Neural cell (in vitro differentiated cells): ENCODE results near the gene TENT4A. TPM values are rescaled to one million over a fixed set of nuclear protein-coding genes. Genes with fewer than 3 reads are reported as not detected.

Experiments
- H2AFZ ChIP-seq: fragments of 200-600, 300-800 bp; sonication (generic), shearing (Covaris generic); 2 replicates; pipeline ENCODE4 v1.6.0; 2014; ENCODE audit warnings: low read depth, mild to moderate bottlenecking, antibody characterized with exemption, low read length, moderate library complexity
- H3F3A ChIP-seq: fragments of 200-600 bp; shearing (Covaris generic); 2 replicates; pipeline ENCODE4 v1.6.1; 2016; ENCODE audit warnings: mild to moderate bottlenecking, moderate library complexity, mixed read lengths, antibody characterized with exemption, low read length; ENCODE audit not compliant: insufficient read depth, poor library complexity, severe bottlenecking
- H3K27ac ChIP-seq: fragments of 200-600, 300-800 bp; sonication (generic), shearing (Covaris generic); 2 replicates; pipeline ENCODE4 v1.5.1; 2014; ENCODE audit warnings: mild to moderate bottlenecking, low read length, moderate library complexity
- H3K27me3 ChIP-seq: fragments of 300-800, 200-600 bp; sonication (generic), shearing (Covaris generic); 2 replicates; pipeline ENCODE4 v1.6.0; 2014; ENCODE audit warnings: mild to moderate bottlenecking, low read depth, low read length, moderate library complexity; ENCODE audit not compliant: insufficient read depth
- H3K36me3 ChIP-seq: fragments of 300-800, 200-600 bp; sonication (generic), shearing (Covaris generic); 2 replicates; pipeline ENCODE4 v1.5.1; 2014; ENCODE audit warnings: mild to moderate bottlenecking, antibody characterized with exemption, low read length, moderate library complexity; ENCODE audit not compliant: insufficient read depth
- H3K4me2 ChIP-seq: fragments of 300-800, 200-600 bp; sonication (generic), shearing (Covaris generic); 2 replicates; pipeline ENCODE4 v1.6.0; 2014; ENCODE audit warnings: mild to moderate bottlenecking, low read length
- H3K4me3 ChIP-seq: fragments of 300-800, 200-600 bp; sonication (generic), shearing (Covaris generic); 2 replicates; pipeline ENCODE4 v1.5.1; 2014; ENCODE audit warnings: mild to moderate bottlenecking, low read length, moderate library complexity
- H3K79me2 ChIP-seq: fragments of 200-600 bp; shearing (Covaris generic); replicated peaks from 2 replicates; pipeline ENCODE4 v1.6.0; 2014; ENCODE audit warnings: mild to moderate bottlenecking, low read length, moderate library complexity; ENCODE audit not compliant: insufficient read depth
- H3K9ac ChIP-seq: fragments of 300-800, 200-600 bp; sonication (generic), shearing (Covaris generic); 2 replicates; pipeline ENCODE4 v1.6.1; 2016; ENCODE audit warnings: mild to moderate bottlenecking, low read length, mixed read lengths
- H3K9me2 ChIP-seq: fragments of 200-600 bp; shearing (Covaris generic); 2 replicates; pipeline ENCODE4 v1.6.1; 2016; ENCODE audit warnings: mild to moderate bottlenecking, low read length, mixed read lengths; ENCODE audit not compliant: insufficient read depth
- H3K9me3 ChIP-seq: fragments of 200-600, 300-800 bp; sonication (generic), shearing (Covaris generic); 2 replicates; pipeline ENCODE4 v1.6.1; 2016; ENCODE audit warnings: mild to moderate bottlenecking, mixed run types, low read length, moderate library complexity, mixed read lengths
- H4K20me1 ChIP-seq: fragments of 200-600 bp; shearing (Covaris generic); 2 replicates; pipeline ENCODE4 v1.6.1; 2016; ENCODE audit warnings: mild to moderate bottlenecking, mixed run types; ENCODE audit not compliant: insufficient read depth
- CTCF ChIP-seq: fragments of 450-650 bp; IDR thresholded peaks from 2 replicates; pipeline ENCODE4 v1.5.1; 2014; ENCODE audit warnings: antibody characterized with exemption, mild to moderate bottlenecking, moderate library complexity; ENCODE audit not compliant: poor library complexity, severe bottlenecking
- EP300 ChIP-seq: fragments of 450-650 bp; conservative IDR thresholded peaks from 2 replicates; pipeline ENCODE4 v1.6.1; 2014; ENCODE audit warnings: antibody characterized with exemption, mild to moderate bottlenecking, moderate library complexity; ENCODE audit not compliant: poor library complexity, severe bottlenecking
- EZH2 ChIP-seq: fragments of 200-600, 300-800 bp; shearing (Covaris generic), sonication (generic); IDR thresholded peaks from 2 replicates; pipeline ENCODE4 v1.6.1; 2014; ENCODE audit warnings: antibody characterized with exemption, low read length, borderline replicate concordance, mild to moderate bottlenecking; ENCODE audit not compliant: insufficient read depth, poor library complexity, severe bottlenecking
- MXI1 ChIP-seq: fragments of 450-650 bp; conservative IDR thresholded peaks from 2 replicates; pipeline ENCODE4 v1.6.1; 2014; ENCODE audit warnings: antibody characterized with exemption, mild to moderate bottlenecking; ENCODE audit not compliant: poor library complexity, severe bottlenecking
- POLR2AphosphoS5 ChIP-seq: IDR thresholded peaks from 2 replicates; pipeline ENCODE4 v1.6.1; 2012
- RAD21 ChIP-seq: fragments of 450-650 bp; conservative IDR thresholded peaks from 2 replicates; pipeline ENCODE4 v1.6.1; 2014; ENCODE audit warnings: antibody characterized with exemption, mild to moderate bottlenecking, moderate library complexity
- REST ChIP-seq: IDR thresholded peaks from 2 replicates; pipeline ENCODE4 v1.6.1; 2012; ENCODE audit warnings: borderline replicate concordance
- SMC3 ChIP-seq: fragments of 450-650 bp; conservative IDR thresholded peaks from 2 replicates; pipeline ENCODE4 v1.6.1; 2014; ENCODE audit warnings: antibody characterized with exemption, mild to moderate bottlenecking, moderate library complexity; ENCODE audit not compliant: poor library complexity
- TAF1 ChIP-seq: IDR thresholded peaks from 2 replicates; pipeline ENCODE4 v1.6.1; 2012; ENCODE audit warnings: low read depth
- polyA plus RNA-seq: library from polyadenylated mRNA; depleted of rRNA; stranded (reverse); fragments of >200 nt; gene quantifications from 2 replicates; pipeline ENCODE4 v1.2.3, GENCODE V29; 2014

Gene TENT4A
- polyA plus RNA-seq, 1 donor from 2014 or later: 12.1 TPM

DNA sequence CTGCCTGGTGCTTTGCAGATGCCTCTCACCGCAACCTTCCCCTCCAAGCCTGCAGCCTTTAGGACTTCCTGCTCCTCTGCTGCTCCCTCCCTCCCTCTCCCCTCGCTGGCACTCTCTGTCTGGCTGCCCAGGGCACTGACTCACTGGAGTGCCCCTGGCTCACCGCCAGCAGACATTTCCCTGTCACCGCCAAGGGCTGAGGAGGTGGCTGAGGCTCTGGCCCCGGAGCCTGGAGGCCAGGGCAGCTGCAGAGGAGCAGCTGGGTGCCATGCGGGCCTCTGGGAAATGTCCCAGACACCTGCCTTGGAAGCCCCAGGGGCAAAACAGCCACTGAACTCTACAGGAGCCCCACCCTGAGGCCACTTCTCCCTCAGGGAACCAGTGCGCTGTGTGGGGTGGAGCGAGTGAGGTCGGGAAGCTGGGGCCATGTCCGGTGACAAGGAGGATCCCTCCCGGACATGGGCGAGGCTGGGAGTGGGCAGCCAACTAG, 53.4 kb downstream of the TENT4A start:
- Histone ChIP-seq H3K9ac (no peak overlapping the region), H3K79me2 (no peaks in the 10 kb centered on the region), H3K36me3 (no peaks in the 10 kb centered on the region), H3K4me2 (no peak overlapping the region), H3K27me3 (no peaks in the 10 kb centered on the region), H3F3A (no peaks in the 10 kb centered on the region), H4K20me1 (no peaks in the 10 kb centered on the region), H3K4me3 (no peak overlapping the region), H3K9me3 (no peaks in the 10 kb centered on the region), H3K9me2 (no peaks in the 10 kb centered on the region), H3K27ac (no peak overlapping the region), H2AFZ (no peak overlapping the region)
- TF ChIP-seq POLR2AphosphoS5: no peak
- no peak for TF ChIP-seq MXI1

DNA sequence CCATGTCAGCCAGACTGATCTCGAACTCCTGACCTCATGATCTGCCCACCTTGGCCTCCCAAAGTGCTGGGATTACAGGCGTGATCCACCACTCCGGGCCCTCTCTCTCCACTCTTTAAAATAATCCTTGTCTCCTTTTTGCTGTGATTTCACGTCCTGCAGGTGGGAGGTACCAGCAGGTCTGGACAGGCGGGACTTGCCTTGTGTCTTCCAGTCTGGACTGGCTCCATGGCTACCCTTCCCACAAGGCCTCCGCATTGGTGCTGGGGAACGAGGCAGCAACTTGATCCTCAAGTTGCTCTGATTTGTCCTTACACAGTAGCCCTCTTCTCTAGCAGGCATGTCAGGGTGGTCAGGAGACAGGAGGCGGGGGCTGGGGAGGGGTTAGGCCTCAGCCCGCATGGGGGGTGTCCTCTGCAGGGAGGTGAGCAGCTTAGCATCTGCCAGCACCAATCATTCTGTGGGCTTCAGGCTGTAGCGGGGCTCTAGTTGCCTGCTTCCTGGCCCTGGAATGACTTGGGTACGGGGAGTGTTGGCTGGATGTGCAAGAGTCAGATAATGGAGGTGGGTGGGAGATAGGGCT, 54.3 kb downstream of the TENT4A start:
- H2AFZ ChIP-seq: no peak overlapping the region
- TF ChIP-seq EP300: no peak
- TF ChIP-seq TAF1: no peak
- no peak for TF ChIP-seq EZH2
- TF ChIP-seq REST: no peak
- TF ChIP-seq CTCF: no peak
- TF ChIP-seq SMC3: no peak
- TF ChIP-seq RAD21: no peak
- TF ChIP-seq MXI1: no peak
- TF ChIP-seq POLR2AphosphoS5: no peak
- H3K9me2 ChIP-seq: no peaks in the 10 kb centered on the region
- no peaks in the 10 kb centered on the region for H3K36me3 ChIP-seq
- no peaks in the 10 kb centered on the region for H3K9me3 ChIP-seq
- no peaks in the 10 kb centered on the region for H3K79me2 ChIP-seq
- no peak overlapping the region for H3K4me2 ChIP-seq
- no peak overlapping the region for H3K27ac ChIP-seq
- no peaks in the 10 kb centered on the region for H4K20me1 ChIP-seq
- H3K4me3 ChIP-seq: no peak overlapping the region
- no peaks in the 10 kb centered on the region for H3F3A ChIP-seq
- H3K27me3 ChIP-seq: no peaks in the 10 kb centered on the region
- H3K9ac ChIP-seq: no peak overlapping the region
